HG03442 (cell line): ENCODE results near the gene KIF12.

Experiments
- ATAC-seq: cut with Tn5 transposase; IDR thresholded peaks from one replicate; pipeline ENCODE4 v1.9.1; 2021; ENCODE audit warnings: mild to moderate bottlenecking, moderate library complexity; ENCODE audit not compliant: unreplicated experiment

KIF12 gene

GRCh38 chr9:114107286-114108001 is 8.4 kb upstream of the KIF12 start:
- no peak for ATAC-seq

GRCh38 chr9:114105236-114105635 is 6.1 kb upstream of the KIF12 start:
- ATAC-seq, result no peak

DNA sequence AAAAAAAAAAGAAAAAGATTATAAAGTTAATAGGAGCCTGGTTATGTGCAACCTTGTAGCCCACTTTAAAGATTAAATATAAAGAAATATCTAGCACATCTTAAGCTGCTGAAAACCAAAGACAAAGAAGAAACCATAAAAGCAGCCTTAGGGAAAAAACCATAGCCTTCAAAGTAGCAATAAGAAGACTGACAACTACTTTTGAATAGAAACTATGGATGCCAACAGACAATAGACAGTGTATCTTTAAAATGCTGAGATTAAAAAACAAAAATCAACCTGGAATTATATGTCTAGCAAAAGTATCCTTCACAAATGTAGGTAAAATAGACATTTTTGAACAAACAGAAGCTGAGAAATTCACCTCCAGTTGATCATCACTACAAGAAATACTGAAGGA is 3.4 kb upstream of the KIF12 start:
- no peak for ATAC-seq

GRCh38 chr9:114100536-114100935 is 1.4 kb upstream of the KIF12 start:
- ATAC-seq, result no peak

DNA sequence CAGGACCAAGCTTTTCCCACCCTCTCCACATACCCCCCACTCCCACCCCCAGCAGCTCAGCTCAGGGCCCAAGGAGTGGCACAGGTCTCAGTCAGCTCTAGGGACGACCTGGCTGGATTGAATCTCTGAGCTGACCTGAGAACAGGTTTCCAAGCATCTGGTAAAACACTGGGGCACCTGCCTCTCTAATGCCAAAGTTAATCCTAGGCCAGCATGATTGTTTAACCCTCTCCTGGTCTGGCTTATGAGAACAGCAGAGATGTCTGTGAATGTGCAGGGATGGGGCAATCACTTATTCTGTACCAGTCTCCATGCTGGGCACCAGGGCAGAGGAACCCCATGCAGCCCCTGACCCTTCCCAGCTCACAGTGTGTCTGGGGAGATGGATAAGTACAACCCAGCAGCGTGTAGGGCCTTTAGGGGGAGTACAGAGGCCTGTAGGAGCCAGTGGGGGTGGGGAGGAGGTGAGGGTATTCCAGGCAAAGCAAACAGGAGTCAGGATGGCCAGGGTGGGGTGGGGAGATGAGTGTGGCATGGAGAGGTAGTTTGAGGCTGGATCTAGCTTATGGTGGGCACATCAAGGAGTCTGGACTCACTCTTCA is 678 bp upstream of the KIF12 start:
- no peak for ATAC-seq

GRCh38 chr9:114098021-114098935 is 814 bp downstream of the KIF12 start:
- ATAC-seq, result no peak

GRCh38 chr9:114097613-114098020 is 1.5 kb downstream of the KIF12 start:
- ATAC-seq, result no peak

DNA sequence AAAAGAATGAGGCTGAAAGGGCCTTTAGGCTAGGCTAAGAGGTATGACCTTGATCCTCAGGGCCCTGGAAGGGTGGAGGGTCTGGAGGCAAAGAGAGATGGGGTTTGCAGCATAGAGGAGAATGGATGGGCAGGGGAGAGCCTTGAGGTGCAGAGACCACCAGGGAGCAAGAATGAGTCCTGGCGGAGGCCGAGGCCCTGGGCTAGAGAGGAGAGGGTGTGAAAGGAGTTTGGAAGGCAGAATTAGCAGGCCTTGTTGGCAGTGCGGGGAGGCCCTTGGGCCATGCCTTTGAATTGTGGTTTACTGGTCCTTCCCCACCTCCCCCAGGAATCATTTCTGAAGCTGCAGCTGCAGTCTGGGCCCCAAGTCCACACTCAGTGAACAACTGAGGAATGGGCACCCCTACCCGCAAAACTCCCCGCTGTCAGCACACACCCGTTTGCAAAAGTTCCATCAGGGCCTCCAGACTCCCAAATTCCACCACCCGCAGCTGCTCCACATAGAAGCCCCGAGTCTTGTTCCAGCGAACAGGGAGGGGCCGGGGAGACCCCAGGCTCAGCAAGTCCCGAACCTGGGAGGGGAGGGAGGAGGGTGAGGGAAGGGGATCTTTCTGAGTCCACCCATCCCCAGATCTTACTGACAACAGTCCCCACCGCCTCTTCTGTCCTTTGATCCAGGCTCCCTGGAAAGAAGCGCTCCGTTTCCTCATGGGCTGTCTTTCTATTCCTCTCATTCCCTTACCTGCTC is 2.1 kb downstream of the KIF12 start:
- ATAC-seq, result no peak

- no peak for ATAC-seq
These were observed 3.0 kb downstream of the KIF12 start for GRCh38 chr9:114096041-114096511.

DNA sequence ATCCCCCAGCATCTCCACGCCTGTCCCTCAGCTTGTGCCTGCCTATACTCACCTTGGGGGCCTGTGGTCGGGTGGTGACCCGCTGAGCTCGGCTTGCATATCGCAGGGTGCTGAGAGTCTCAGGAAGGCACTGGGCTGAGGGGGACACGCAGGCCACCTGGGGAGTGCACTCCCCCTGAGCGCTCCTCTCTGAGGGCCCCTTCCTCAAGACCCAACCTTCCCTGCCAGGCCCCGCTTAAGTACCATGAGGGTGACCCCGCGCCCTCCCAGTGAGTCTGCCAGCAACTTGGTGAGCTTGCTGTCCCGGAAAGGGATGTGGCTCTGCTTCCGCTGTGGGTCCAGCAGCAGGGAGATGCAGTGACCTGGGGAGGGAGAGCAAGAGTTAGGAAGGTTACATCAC is 4.1 kb downstream of the KIF12 start:
- no peak for ATAC-seq

GRCh38 chr9:114093761-114094505 is 5.2 kb downstream of the KIF12 start:
- ATAC-seq, result no peak

GRCh38 chr9:114093031-114093471 is 6.0 kb downstream of the KIF12 start:
- no peak for ATAC-seq

- no peak for ATAC-seq
These were observed 6.8 kb downstream of the KIF12 start for GRCh38 chr9:114092336-114092735.

DNA sequence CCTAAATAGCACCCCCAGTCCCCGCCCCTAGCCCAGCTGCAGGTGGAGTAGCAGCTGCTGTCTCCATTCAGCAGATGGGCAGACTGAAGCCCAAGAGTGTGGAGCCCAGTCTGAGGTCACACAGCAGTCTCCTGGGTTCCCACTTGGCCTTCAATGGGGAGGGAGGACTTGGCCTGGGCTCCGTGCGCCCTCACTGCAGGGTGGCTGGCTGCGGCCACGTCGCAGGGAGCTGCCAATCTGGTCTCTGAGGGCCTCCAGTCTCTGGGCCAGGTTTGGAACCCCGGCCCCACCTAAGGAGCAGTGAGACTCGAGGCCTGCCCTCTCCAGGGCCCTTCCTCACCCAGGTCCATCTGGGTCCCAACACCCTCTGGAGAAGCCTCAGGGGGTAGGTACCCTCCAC is 7.4 kb downstream of the KIF12 start:
- ATAC-seq, result no peak

DNA sequence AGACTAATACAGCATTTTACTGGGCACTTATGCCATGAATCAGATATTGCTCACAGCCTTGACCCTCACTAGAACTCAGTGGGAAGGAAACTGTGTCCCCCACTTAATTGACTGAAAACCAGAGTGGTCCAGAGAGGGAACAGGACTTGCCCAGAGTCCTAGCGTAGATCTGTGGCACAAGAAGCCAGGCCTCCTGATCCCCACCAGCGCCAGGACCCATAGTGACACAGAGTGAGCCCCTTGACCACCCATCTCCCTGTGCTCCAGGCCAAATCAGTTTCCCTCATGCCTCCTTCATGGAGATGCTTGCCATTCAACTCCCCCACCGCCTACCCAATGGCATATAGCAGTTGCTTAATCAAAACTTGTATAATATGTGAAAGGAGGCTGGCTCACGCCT is 8.3 kb downstream of the KIF12 start:
- ATAC-seq, result no peak

DNA sequence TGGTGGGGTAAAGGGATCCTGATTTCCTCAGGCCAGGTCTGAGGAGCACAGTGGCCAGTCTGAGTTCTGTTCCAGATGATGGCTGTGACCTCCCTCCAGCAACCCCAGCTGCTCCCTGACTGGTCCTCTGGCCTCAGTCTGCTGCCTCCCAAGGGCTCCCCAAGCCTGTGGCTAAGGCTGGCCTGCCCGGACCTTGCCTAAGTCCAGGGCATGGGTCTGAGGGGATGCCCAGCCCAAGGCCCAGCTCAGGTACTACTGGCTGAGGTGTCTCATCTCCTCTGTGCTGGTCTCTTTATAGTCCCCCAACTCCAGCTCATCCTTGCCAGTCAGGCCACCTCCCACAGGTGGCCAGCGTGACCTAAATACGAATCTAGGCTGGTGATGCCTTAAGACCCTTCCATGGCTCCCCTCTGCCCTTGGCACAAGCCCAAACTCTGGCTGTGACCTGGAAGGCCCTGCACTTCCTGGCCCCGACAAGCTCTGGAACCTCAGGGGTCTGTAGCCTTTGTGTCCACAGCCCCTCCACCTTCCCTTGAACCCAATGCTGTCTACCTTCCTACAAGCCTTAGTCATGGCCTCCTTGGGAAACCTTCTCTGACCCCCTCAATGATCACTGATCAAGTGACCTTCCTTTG is 9.8 kb downstream of the KIF12 start:
- no peak for ATAC-seq

- ATAC-seq, result no peak
These were observed 10.4 kb downstream of the KIF12 start for GRCh38 chr9:114088571-114089170.

- ATAC-seq, result no peak
These were observed 11.4 kb downstream of the KIF12 start for GRCh38 chr9:114087721-114088120.

GRCh38 chr9:114086607-114087006 is 12.5 kb downstream of the KIF12 start:
- no peak for ATAC-seq
